ENCODE results near the gene RALBP1. TPM values are rescaled to one million over a fixed set of nuclear protein-coding genes. Genes with fewer than 3 reads are reported as not detected.
"Not testable (repeated sequence)": the region's sequence is repeated elsewhere in the genome, so short reads cannot be mapped to it uniquely, and the experiment has no call there.

Gene RALBP1
- total and polyA plus RNA-seq, 2 of the 4 experiments (the other 2 are of a cell fraction) = 30.6 to 38.2 TPM

DNA sequence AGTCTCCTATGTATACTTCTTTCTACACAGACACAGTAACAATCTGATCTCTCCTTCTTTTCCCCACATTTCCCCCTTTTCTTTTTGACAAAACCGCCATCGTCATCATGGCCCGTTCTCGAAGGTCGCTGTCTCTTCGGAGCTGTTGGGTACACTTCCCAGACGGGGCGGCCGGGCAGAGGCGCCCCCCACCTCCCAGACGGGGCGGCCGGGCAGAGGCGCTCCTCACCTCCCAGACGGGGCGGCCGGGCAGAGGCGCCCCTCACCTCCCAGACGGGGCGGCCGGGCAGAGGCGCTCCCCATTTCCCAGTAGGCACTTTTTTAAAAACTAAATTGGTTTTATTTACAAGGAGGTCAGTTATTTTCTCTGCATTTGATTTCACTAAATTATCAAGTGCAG is 45.0 kb upstream of the RALBP1 start:
- H3K4ac ChIP-seq (ENCODE audit: low read depth, low read length); H3K9ac ChIP-seq (ENCODE audit: low read depth, low read length); H4K20me1 ChIP-seq (ENCODE audit: insufficient read depth, low read length); POLR2A ChIA-PET (ENCODE audit: unreplicated experiment); H2BK5ac ChIP-seq (ENCODE audit: low read depth, low read length, poor library complexity, severe bottlenecking); H3K4me3 ChIP-seq (ENCODE audit: insufficient read depth, low read depth, low read length); H3K18ac ChIP-seq (ENCODE audit: low read depth, low read length); H4K8ac ChIP-seq (ENCODE audit: low read depth in 2 of 2, low read length in 2 of 2); H4K5ac ChIP-seq (ENCODE audit: low read depth, low read length); H3K9me1 ChIP-seq (ENCODE audit: insufficient read depth, low read length); H3K4me2 ChIP-seq (ENCODE audit: low read depth, low read length); H2AFZ ChIP-seq (replicated peaks; ENCODE audit: low read length, poor library complexity); CTCF ChIA-PET; H3K14ac ChIP-seq (replicated peaks; ENCODE audit: low read depth, low read length); H2BK20ac ChIP-seq (ENCODE audit: low read depth, low read length); H3K27me3 ChIP-seq (ENCODE audit: control insufficient read depth, insufficient read depth, low read length); dilution Hi-C loops (cut with HindIII; ENCODE audit: low sequenced_read_pairs, unreplicated experiment); H2AK9ac ChIP-seq (replicated peaks; ENCODE audit: low read depth, low read length, poor library complexity); BruUV-seq (replicated peaks); H2BK15ac ChIP-seq (ENCODE audit: low read depth, low read length); DNase-seq; H3K56ac ChIP-seq (ENCODE audit: extremely low read depth, insufficient read depth, low read length); H3K23ac ChIP-seq (ENCODE audit: low read depth, low read length); H2AK5ac ChIP-seq (ENCODE audit: low read depth, low read length); H2BK120ac ChIP-seq (ENCODE audit: low read depth, low read length); H3K36me3 ChIP-seq (ENCODE audit: control insufficient read depth, insufficient read depth, low read length); H4K91ac ChIP-seq (ENCODE audit: insufficient read depth, low read depth, low read length); intact Hi-C loops (cut with micrococcal nuclease); H3K27ac ChIP-seq (ENCODE audit: insufficient read depth, low read length); H3K4me1 ChIP-seq (ENCODE audit: control insufficient read depth, insufficient read depth, low read length); H3K9me3 ChIP-seq (ENCODE audit: control insufficient read depth, insufficient read depth, low read length); in situ Hi-C loops (cut with MboI; ENCODE audit: low sequenced_read_pairs); ATAC-seq (ENCODE audit: low read depth); H3K79me1 ChIP-seq (ENCODE audit: low read depth in 1 of 2, low read length in 2 of 2): not testable (repeated sequence)
- no CpG with 5 or more reads among the region's 22 CpGs for WGBS, 2 experiments (ENCODE audit: extremely low coverage in 2 of 2, insufficient read length in 1 of 2)
